IPS DF 19.7 (cell line): ENCODE data around the gene PTPRH.

Experiments
- DNase-seq: peaks from one replicate; pipeline ENCODE4 v3.0.0-alpha.2; 2013; ENCODE audit warnings: low read depth, low spot score

Gene PTPRH, protein sequence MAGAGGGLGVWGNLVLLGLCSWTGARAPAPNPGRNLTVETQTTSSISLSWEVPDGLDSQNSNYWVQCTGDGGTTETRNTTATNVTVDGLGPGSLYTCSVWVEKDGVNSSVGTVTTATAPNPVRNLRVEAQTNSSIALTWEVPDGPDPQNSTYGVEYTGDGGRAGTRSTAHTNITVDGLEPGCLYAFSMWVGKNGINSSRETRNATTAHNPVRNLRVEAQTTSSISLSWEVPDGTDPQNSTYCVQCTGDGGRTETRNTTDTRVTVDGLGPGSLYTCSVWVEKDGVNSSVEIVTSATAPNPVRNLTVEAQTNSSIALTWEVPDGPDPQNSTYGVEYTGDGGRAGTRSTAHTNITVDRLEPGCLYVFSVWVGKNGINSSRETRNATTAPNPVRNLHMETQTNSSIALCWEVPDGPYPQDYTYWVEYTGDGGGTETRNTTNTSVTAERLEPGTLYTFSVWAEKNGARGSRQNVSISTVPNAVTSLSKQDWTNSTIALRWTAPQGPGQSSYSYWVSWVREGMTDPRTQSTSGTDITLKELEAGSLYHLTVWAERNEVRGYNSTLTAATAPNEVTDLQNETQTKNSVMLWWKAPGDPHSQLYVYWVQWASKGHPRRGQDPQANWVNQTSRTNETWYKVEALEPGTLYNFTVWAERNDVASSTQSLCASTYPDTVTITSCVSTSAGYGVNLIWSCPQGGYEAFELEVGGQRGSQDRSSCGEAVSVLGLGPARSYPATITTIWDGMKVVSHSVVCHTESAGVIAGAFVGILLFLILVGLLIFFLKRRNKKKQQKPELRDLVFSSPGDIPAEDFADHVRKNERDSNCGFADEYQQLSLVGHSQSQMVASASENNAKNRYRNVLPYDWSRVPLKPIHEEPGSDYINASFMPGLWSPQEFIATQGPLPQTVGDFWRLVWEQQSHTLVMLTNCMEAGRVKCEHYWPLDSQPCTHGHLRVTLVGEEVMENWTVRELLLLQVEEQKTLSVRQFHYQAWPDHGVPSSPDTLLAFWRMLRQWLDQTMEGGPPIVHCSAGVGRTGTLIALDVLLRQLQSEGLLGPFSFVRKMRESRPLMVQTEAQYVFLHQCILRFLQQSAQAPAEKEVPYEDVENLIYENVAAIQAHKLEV

DNA sequence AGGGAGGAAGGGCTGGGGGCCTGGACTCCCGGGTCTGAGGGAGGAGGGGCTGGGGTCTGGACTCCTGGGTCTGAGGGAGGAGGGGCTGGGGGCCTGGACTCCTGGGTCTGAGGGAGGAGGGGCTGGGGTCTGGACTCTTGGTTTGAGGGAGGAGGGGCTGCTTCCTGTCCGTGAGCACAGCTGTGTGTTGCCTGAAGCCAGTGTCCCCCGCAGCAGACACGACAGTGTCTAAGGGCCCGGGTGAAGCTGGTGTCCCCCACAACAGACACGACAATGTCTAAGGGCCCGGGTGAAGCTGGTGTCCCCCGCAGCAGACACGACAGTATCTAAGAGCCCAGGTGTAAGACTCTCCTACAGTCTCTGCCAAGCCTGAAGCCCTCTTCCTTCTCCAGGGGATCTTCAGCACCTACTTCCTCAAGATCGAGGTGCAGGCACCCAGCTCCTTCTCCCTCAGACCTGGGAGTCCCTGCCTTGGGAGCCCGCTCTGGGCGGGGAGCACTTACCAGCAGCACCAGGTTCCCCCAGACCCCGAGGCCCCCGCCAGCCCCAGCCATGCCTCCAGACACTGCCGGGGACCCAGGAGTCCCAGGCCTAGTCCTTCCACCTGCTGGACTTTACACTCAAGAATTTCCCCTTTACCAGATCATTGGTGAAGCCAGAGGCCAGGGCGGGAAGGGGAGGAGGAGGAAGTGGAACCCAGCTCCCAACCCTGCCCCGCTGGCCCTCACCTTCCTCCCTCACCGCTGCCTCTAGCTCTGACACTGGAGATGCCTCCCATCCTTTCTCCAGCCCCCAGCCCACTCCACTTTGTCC is at the start of gene PTPRH:
Gene PTPRH (minus strand): TSS at position 622 of the 813 bp plus-strand sequence. CDS start 68 bp downstream, at position 554.
- DNase-seq, result no peak

DNA sequence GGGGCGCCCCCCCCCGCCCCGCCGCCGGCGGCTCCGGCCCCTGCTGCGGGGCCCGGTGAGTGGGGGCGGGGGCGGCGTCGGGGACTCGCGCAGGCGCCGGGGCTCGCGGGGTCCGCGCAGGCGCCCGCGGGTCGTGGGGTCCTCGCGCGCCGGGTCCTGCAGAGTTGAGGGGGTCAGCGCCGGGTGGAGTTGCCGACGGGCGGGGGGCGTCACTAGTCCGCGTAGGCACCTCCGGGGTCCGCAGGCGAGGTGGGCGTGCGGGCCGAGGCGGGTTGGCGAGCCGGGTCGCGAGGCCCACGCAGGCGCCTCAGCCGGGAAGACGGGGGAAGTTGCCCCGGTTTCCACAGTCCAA is 49.2 kb upstream of the PTPRH start:
- DNase-seq, result no peak

DNA sequence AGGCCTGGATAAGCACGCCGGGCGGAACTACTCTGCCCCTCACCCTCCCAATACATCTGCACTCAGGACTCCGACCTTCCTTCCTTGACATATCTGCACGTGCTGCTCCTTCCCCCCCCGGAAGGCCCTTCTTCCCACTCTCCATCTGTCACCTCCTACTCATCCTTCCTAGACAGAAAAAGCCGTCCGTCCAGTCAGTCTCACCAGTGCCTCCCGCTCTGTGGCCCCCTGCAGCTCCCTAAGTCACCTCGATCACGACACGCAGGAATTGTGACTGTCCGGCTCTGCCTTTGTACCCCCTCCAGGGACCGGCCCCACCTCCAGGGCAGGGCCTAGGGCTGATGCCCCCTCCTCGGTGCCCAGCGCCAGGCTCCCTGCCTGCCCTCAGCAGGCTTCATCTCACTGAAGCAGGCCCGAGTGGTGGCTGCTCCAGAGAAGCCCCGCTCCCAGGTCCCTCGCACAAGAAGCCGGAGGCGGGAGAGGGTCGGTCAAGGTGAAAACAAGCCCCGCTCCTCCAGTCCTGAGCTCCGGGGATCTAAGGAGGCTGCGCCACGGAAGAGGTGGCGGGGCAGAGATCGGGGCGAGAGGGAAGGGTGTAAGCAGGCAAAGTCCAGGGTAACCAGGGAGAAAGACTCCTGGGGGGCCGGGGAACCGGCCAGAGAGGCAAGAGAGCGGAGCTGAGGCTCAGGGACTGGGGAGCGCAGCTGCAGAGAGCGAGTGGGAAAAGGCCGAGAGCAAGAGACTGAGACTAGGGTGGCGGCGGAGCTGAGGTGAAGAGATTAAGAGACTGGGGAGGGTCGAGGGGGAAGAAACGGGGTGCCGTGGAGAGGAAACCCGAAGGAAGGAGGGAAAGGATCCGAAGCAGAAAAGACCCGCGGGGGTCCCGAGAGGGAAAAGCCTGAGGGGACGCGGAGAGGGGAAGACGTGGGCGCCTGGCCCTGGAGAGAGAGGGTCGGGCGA is 48.4 kb upstream of the PTPRH start:
- no peak for DNase-seq

DNA sequence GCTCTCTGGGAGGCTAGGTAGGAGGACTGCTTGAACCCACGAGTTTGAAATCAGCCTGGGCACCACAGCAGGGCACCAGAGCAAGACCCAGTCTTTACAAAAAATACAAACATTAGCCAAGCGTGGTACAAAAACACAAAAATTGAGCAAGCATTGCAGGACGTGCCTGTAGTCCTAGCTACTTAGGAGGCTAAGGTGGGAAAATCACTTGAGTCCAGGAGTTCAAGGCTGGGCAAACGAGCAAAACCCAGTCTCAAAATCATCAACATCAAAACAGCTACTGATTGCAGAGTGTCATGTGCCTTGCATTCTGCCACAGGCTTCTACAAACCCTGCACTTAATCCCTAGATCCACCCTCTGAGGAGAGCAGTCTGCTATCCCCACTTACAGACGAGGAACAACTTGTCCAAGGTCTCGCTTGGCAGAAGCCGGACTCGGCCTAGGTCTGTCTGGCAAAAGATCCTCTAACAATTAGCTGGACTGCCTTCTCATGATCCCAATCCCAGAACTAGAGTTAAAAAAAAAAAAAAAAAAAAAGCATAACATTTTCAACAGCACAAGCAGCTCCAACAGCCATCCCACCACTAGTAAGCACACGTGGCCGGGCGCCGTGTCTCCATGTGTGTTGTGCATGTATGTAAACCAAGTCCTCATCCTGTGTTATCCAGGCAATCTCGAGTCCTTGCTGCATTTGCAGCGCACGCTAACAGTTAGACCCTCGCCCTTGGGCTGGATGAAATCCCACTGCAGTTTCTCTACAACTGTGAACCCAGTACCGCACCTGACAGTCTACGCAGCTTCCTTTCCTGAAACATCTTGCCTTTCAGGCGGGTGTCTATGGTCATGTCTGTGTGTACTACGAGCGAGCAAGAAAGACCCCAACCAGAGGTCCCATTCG is 47.5 kb upstream of the PTPRH start:
- no peak for DNase-seq

DNA sequence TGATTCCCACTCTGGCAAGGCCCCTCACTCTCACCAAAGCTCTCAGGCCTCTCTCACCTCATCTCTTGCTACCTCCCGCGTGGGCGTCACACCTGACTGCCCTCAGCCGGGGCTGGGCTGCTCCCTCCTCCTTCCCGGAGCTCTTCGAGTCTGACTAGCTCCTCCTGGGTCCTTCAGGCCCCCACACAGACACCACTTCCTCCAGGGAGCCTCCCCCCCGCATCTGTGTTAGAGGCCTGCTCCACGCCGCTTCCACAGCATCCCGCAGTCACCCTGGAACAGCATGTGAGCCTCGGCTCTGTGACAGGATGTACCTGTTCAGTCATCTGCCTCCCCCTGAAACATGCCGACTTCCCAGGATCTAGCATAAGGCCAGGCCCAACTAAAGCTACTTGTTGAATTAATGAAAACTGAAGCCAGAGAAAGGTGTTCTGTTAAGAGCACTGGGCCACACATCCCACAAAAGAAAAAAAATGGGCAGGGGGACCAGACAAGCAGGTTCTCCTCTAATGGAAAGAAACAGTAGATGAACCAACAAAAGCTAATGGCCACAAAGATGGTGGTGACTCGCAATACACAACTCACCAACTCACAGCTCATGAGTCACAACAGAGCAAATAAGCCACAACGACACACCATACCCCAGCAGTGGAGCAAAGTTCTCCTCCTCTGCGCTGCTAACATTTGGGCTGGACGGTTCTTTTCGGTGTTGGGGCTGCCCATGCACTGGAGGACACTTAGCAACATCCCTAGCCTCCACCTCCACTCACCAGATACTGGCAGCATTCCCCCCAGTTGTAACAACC is 46.5 kb upstream of the PTPRH start:
- no peak for DNase-seq

DNA sequence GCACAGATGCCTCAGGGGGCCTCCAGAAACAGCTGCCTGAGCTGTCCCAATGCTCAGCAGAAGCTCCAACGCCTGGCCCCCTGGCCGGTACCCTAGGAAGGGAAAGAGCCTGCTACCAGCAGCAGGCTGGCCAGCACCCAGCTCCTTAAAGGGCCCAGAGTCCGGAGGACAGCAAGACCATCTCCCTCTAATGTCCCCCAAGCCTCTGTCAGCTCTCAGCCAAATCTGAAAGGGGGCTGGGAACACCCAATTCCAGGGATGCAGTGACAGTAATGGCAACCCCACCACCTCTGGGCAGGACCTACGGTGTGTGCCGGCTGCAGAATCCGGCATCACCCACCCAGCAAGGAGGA is 45.3 kb upstream of the PTPRH start:
- no peak for DNase-seq

DNA sequence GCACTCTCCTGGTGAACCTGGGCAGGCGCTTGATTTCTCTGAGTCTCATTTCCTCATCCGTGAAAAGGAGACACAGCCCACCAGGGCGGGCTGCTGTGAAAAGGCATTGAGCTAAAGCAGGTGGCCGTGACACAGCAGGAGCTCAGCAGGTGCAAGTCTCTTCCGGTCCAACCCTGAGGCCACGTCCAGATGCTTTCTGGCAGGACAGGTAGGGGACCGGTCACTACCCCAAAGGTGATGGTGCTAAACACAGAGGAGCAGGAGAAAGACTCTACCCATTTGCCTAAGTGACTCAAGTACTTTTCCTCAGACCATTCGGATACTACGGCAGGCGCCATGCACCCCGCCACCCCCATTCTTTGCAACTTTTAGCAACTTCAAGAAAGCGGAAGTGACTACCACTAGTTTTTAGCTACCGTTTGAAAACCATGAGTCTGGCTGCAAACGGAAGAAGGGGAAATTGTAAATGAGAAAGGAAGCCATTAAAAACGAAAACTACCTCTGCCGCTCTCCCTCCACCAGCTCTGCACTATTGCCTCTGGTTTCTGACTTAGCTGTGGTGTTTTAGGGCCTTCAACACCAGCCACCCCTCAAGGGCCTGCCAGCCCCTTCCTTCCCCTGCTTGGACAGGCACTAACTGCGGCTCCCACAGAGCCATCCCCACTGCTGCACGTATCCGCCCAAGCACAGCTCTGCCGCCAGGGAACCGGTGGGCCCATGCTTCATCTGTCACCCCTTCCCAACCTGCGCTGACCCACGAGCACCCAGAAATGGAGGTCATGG is 44.7 kb upstream of the PTPRH start:
- no peak for DNase-seq

DNA sequence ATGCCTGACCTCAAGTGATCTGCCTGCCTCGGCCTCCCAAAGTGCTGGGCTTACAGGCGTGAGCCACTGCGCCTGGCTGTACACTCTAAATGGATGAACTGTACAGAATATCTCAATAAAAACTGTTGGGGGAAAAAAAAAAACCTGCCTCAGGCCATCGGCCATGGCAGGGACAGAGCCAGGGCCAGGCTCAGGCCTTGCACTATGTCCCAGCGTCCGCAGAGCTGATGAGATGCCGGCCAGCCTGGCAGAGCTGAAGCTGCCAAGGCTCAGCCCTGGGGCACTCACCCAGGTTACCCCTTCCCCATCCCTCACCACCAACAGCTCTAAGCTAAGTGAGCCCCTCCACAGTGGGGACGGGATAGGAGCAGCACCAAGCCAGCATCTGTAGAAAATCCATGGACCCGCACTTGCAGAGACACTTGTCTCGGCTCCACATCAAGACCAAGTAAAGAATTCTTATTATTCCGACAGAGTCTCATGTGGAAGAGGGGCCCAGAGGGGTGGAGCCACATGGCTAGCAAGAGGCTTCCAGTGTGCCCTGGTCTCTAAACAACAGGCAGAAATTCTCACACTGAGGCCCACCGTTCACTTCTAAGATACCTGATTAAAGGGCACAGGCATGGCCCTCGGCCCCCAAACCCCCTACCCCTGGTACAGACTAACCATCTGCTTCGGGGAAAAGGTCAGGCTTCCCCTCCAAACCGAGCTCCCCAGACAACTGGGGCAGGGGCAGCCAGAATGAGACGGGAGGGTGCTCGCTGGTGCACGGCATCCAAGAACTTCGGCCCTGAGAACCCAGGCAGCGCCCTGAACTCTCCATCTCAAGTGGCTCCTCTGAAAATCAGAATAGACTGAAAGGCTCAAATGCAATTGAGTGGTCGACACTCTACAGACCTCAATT is 43.7 kb upstream of the PTPRH start:
- no peak for DNase-seq

DNA sequence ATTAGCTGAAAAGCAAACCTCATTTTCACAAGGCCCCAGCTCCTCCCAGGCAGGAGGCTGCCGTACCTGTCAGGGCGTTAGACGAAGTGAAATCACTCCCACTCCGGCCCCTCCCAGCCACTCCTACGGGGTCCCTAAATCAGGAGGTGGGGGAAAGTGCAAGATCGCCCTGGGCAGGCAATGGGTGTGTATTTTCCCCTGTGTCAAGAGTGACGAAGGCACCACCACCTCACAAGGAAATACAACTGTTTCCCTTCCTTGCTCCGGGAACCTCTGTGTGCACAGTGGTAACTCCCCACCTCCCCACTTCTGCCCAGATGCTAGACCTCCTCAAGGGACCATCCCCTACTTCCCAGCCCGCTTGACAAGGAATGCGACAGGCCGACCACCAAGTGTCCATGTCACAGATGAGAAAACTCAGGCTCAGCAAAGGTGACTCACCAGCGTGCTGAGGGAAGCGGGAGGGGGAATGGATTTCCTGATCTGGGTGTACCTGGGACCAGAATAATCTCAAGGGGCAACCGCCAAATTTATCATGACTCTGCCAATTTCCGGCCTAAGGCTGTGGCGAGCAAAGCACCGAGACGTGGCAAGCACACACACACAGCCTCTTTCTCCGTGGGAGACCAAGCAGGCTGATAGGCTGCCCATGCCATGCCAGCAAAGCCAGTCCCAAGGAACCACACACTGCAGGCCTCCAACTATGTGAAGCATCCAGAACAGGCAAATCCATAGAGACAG is 42.2 kb upstream of the PTPRH start:
- DNase-seq, result no peak

DNA sequence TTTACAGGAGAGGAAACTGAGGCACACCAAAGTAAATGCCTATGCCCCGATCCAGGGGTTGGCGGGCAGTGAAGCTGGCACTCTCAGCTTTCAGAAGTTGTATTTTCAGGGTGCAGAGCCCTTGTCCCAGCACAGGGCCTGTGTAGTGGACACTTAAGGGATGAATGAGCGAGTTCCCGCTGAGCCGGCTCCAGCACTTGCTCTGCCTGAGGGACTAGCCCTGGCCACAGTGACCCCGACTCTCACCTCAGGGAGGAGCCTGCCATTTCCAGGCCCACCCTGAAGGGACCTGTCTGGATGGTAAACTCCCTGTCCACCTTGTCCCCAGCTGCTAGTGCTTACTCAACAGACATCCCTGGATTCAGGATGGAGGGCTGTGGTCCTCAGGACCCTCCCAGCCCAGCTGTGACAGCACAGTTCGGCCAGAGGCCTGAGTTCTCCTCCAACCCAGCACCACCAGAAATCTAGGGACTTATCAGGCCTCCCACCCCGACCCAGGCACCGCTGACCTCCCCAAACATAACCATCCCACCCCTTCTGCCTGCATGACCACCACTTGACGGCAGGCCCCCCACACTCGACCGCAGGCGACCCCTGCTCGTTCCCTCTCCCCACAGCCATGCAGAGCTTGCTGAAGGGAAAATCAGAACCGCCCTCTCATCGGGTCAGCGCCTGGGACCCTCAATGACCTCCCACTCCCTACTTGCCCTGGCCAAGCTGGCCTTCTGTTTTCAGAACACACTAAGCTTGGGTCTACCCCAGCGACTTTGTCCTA is 41.1 kb upstream of the PTPRH start:
- no peak for DNase-seq

DNA sequence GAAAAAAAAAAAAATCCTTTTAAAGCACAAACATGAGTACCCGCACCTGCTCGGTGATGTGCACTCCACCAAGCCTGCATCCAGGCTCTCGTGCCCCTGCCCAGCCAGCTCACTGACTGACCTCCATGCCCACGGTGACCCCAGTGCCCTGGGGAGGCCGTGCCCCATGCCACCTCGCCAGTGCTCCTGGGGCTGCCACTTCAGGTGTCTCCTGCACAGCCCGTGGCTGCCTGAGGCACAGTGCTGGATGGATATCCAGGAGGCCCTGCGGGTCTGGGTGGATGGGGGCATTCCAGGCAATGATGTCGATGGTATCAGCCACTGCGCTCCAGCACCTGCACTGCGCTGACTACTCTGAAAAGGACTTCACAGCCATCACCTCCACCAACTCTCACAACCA is 40.5 kb upstream of the PTPRH start:
- DNase-seq, result no peak

DNA sequence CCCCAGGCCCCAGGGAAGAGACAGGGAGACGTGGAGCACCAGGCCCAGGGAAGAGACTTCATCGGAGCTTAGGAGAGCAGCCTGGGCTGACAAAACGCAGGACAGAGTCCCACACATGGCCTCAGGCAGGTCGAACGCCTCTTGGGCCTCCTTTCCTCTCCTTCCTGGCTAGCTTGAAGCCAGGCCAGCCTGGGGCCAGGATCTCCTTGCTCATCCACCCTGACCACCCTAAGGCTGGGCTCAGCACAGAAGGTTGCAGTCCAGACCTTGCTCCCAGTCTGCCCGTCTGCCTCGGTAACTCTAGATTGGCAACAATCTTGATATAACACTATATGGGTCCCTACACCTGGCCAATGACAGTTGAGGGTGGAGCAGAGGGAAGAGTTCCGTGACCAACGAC is 39.4 kb upstream of the PTPRH start:
- no peak for DNase-seq

DNA sequence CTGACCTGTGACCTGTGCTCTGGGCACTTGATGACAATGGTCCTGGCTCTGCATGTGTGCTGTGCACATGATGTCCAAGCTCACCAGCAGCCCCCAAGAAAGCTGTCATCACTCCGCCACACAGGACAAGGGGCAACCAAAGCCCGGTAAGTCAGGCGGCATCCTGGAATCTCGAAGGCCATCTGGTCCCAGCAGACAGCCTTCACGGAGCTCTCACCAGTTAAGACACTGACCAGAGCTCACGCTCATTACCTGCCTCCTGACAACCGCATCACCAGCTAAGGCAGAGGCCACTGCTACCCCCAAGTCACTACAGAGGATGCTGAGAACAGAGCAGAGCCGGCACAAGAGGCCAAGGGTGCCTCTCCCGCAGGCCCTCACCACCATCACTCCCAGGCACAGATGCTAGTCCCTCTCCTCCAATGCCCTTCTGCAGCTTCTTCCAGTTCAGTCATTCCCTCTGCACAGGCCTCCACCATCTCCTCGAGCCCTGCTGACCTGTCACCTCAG is 38.9 kb upstream of the PTPRH start:
- DNase-seq, result no peak

DNA sequence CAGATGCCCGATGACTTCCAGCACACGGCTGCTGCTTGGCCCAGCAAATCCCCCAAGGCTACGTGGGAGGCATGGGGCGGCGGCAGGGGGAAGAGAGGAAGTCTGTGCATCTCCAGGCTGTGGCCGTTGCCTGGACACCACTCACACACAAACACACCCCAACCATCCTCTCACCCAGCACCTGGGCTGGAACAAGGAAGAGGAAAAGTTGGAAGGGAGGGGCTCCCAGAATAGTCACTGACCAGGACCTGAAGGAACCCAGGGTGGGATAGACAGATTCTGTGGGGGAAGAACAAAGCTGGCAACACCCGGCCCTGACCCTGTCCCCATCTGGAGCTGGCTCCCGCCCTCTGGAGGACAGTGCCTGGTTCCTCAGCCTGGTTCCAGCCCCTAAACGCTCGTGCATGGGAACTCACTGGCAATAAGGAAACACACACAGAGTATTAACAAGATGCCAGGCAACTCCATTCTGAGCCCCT is 38.4 kb upstream of the PTPRH start:
- DNase-seq, result no peak
